GM23338 (cell line): ENCODE data around the gene KDM7A. TPM values are rescaled to one million over a fixed set of nuclear protein-coding genes. Genes with fewer than 3 reads are reported as not detected.

Experiments
- ATAC-seq: fragments of 200-7000 bp; cut with Tn5 transposase; 3 replicates; pipeline ENCODE4 v1.9.1; 2020
- DNase-seq: peaks from one replicate; pipeline ENCODE4 v3.0.0-alpha.2; 2015; ENCODE audit warnings: low spot score
- H2AFZ ChIP-seq: fragments of 200-600 bp; sonication (generic); 2 replicates; pipeline ENCODE4 v1.8.0; 2016; ENCODE audit warnings: antibody characterized with exemption, mild to moderate bottlenecking, moderate library complexity
- H3F3A ChIP-seq: fragments of 200-600 bp; sonication (generic); replicated peaks from 2 replicates; pipeline ENCODE4 v1.8.0; 2017; ENCODE audit warnings: antibody characterized with exemption, mixed run types, low read depth
- H3K27ac ChIP-seq: fragments of 200-600 bp; sonication (generic); 2 replicates; pipeline ENCODE4 v1.6.1; 2016; ENCODE audit warnings: low read depth
- H3K27me3 ChIP-seq: fragments of 200-600 bp; sonication (generic); 2 replicates; pipeline ENCODE4 v1.8.0; 2016; ENCODE audit warnings: mild to moderate bottlenecking, mixed run types, moderate library complexity; ENCODE audit not compliant: insufficient read depth
- H3K36me3 ChIP-seq: fragments of 200-600 bp; sonication (generic); 2 replicates; pipeline ENCODE4 v1.8.0; 2016; ENCODE audit warnings: mild to moderate bottlenecking; ENCODE audit not compliant: insufficient read depth
- H3K4me1 ChIP-seq: fragments of 200-600 bp; sonication (generic); 2 replicates; pipeline ENCODE4 v1.8.0; 2016; ENCODE audit warnings: mild to moderate bottlenecking, moderate library complexity; ENCODE audit not compliant: insufficient read depth
- H3K4me2 ChIP-seq: fragments of 200-600 bp; sonication (generic); 2 replicates; pipeline ENCODE4 v1.7.1; 2017; ENCODE audit warnings: mixed run types
- H3K4me3 ChIP-seq: fragments of 200-600 bp; sonication (generic); 2 replicates; pipeline ENCODE4 v1.6.1; 2016; ENCODE audit warnings: mixed run types
- H3K79me2 ChIP-seq: fragments of 200-600 bp; sonication (generic); replicated peaks from 2 replicates; pipeline ENCODE4 v1.8.0; 2017; ENCODE audit warnings: mild to moderate bottlenecking; ENCODE audit not compliant: insufficient read depth
- H3K9me2 ChIP-seq: fragments of 200-600 bp; sonication (generic); 2 replicates; pipeline ENCODE4 v1.8.0; 2017; ENCODE audit not compliant: insufficient read depth
- H4K20me1 ChIP-seq: fragments of 200-600 bp; sonication (generic); replicated peaks from 2 replicates; pipeline ENCODE4 v1.8.0; 2017; ENCODE audit warnings: mild to moderate bottlenecking; ENCODE audit not compliant: insufficient read depth
- H3K27ac Mint-ChIP-seq: 2 replicates; pipeline ENCODE4 v1.8.0; 2020; ENCODE audit warnings: inconsistent platforms, mild to moderate bottlenecking, moderate library complexity, mixed read lengths
- H3K27me3 Mint-ChIP-seq: 3 replicates; pipeline ENCODE4 v1.8.0; 2022; ENCODE audit warnings: low read depth, mild to moderate bottlenecking, moderate library complexity, mixed read lengths, inconsistent platforms; ENCODE audit not compliant: insufficient read depth, poor library complexity
- H3K36me3 Mint-ChIP-seq: 3 replicates; pipeline ENCODE4 v1.8.0; 2021; ENCODE audit warnings: low read depth, mild to moderate bottlenecking, inconsistent platforms, moderate library complexity, mixed read lengths
- H3K4me1 Mint-ChIP-seq: 3 replicates; pipeline ENCODE4 v1.8.0; 2020; ENCODE audit warnings: mild to moderate bottlenecking, inconsistent platforms, mixed read lengths
- H3K4me3 Mint-ChIP-seq: 3 replicates; pipeline ENCODE4 v1.8.0; 2021; ENCODE audit warnings: moderate library complexity, mild to moderate bottlenecking, inconsistent platforms, mixed read lengths
- H3K9me3 Mint-ChIP-seq: 3 replicates; pipeline ENCODE4 v1.8.0; 2020; ENCODE audit warnings: moderate library complexity, mild to moderate bottlenecking, inconsistent platforms, mixed read lengths
- CREB1 ChIP-seq: fragments of 250-450 bp; sonication (Bioruptor Pico); IDR thresholded peaks from 2 replicates; pipeline ENCODE4 v1.5.0; 2020; ENCODE audit warnings: low read depth, mild to moderate bottlenecking, moderate library complexity
- CTCF ChIP-seq, 2 experiments: fragments of 200-600 bp in 1 of 2; sonication (generic) in 1 of 2; conservative IDR thresholded peaks; 2 replicates each; pipeline versions ENCODE4 v1.5.1 to v1.6.1; 2016 to 2017; ENCODE audit warnings: antibody characterized with exemption in 2 of 2, low read depth in 2 of 2, mild to moderate bottlenecking in 2 of 2, moderate library complexity in 1 of 2
- ETS1 ChIP-seq: IDR thresholded peaks from 2 replicates; pipeline ENCODE4 v1.6.1; 2016; ENCODE audit warnings: antibody characterized with exemption
- EZH2 ChIP-seq: fragments of 200-600 bp; sonication (generic); IDR thresholded peaks from one replicate; pipeline ENCODE4 v1.8.0; 2017; ENCODE audit warnings: antibody characterized with exemption, mild to moderate bottlenecking, low read depth; ENCODE audit not compliant: unreplicated experiment
- EZH2phosphoT487 ChIP-seq: fragments of 200-600 bp; sonication (generic); IDR thresholded peaks from one replicate; pipeline ENCODE4 v1.8.1; 2018; ENCODE audit warnings: antibody characterized with exemption; ENCODE audit not compliant: unreplicated experiment
- JUNB ChIP-seq: IDR thresholded peaks from one replicate; pipeline ENCODE4 v1.6.1; 2016; ENCODE audit warnings: antibody characterized with exemption; ENCODE audit not compliant: unreplicated experiment
- NANOG ChIP-seq: IDR thresholded peaks from 2 replicates; pipeline ENCODE4 v1.6.1; 2016; ENCODE audit warnings: antibody characterized with exemption, borderline replicate concordance
- POLR2AphosphoS5 ChIP-seq: IDR thresholded peaks from 2 replicates; pipeline ENCODE4 v1.6.1; 2016; ENCODE audit warnings: antibody characterized with exemption, low read depth
- REST ChIP-seq: IDR thresholded peaks from one replicate; pipeline ENCODE4 v1.6.1; 2018; ENCODE audit warnings: antibody characterized with exemption; ENCODE audit not compliant: unreplicated experiment
- STAT1 ChIP-seq: IDR thresholded peaks from one replicate; pipeline ENCODE4 v1.6.1; 2016; ENCODE audit warnings: antibody characterized with exemption; ENCODE audit not compliant: unreplicated experiment
- ZNF114 ChIP-seq: fragments of 250-450 bp; sonication (Bioruptor Pico); IDR thresholded peaks from 2 replicates; pipeline ENCODE4 v1.5.0; 2020; ENCODE audit warnings: mild to moderate bottlenecking, moderate library complexity
- ZNF331 ChIP-seq: fragments of 250-450 bp; sonication (Bioruptor Pico); IDR thresholded peaks from 2 replicates; pipeline ENCODE4 v1.5.0; 2020; ENCODE audit warnings: low read depth, mild to moderate bottlenecking, moderate library complexity
- ZNF462 ChIP-seq: fragments of 250-450 bp; sonication (Bioruptor Pico); IDR thresholded peaks from 2 replicates; pipeline ENCODE4 v1.5.0; 2020; ENCODE audit warnings: mild to moderate bottlenecking, moderate library complexity
- polyA plus RNA-seq: library from polyadenylated mRNA; unstranded; fragments of >200 nt; fragmentation: Nextera tagmentation; extraction: Ambion mirVana; gene quantifications from 2 replicates; pipeline ENCODE4 v1.2.1, GENCODE V29; 2016
- total RNA-seq: library from RNA; depleted of rRNA; stranded (reverse); fragments of >200 nt; shearing (Covaris generic); gene quantifications from 2 replicates; pipeline ENCODE4 v1.2.3, GENCODE V29; 2014

KDM7A gene
- total and polyA plus RNA-seq, 2 experiments from 2014 or later = 2.3 to 10.8 TPM

GRCh38 chr7:140049339-140050024, 127.3 kb downstream of the KDM7A start:
- no peaks in the 10 kb centered on the region for H3K27me3 ChIP-seq
- no peak overlapping the region for H3K4me3 ChIP-seq
- TF ChIP-seq NANOG (no peak), STAT1 (no peak), JUNB (no peak), REST (no peak), ZNF462 (CRISPR knock-in tag) (no peak), ZNF114 (no peak), EZH2phosphoT487 (no peak), ETS1 (no peak), ZNF331 (CRISPR knock-in tag) (no peak), POLR2AphosphoS5 (no peak), EZH2 (no peak), CREB1 (CRISPR knock-in tag) (no peak), CTCF (conservative IDR thresholded peaks at IDR 0.05; ENCODE audit: low read depth in 2 of 2) (no peak)
- Mint-ChIP-seq H3K27ac (no peak overlapping the region), H3K36me3 (no peaks in the 10 kb centered on the region), H3K4me1 (no peaks in the 10 kb centered on the region), H3K4me3 (no peak overlapping the region), H3K27me3 (peaks cover 2% of the 10 kb centered on the region), H3K9me3 (no peaks in the 10 kb centered on the region)
- DNase-seq (no peak), ATAC-seq (no peak)
- no peaks in the 10 kb centered on the region for H4K20me1 ChIP-seq
- no peaks in the 10 kb centered on the region for H3K4me1 ChIP-seq
- H3K36me3 ChIP-seq = no peaks in the 10 kb centered on the region; the same call in 1 of the 2 replicates
- no peak overlapping the region for H3K27ac ChIP-seq
- H3K4me2 ChIP-seq = no peak overlapping the region
- no peak overlapping the region for H2AFZ ChIP-seq
- H3K79me2 ChIP-seq = no peaks in the 10 kb centered on the region
- H3K9me2 ChIP-seq = no peaks in the 10 kb centered on the region
- H3F3A ChIP-seq = no peaks in the 10 kb centered on the region
